Muscle layer of colon (tissue), 2 donors: ENCODE data around the gene ZBTB45.
"Not testable (repeated sequence)": the region's sequence is repeated elsewhere in the genome, so short reads cannot be mapped to it uniquely, and the experiment has no call there.

ENCODE experiments used
- H3K27ac ChIP-seq: one replicate; pipeline ENCODE4 v1.7.0; 2013; ENCODE audit warnings: low read depth, mild to moderate bottlenecking, low read length, moderate library complexity
- H3K27me3 ChIP-seq, 2 donors: one replicate each; pipeline ENCODE4 v1.7.0; 2013; ENCODE audit warnings: low read length in 2 of 2, mild to moderate bottlenecking in 2 of 2; ENCODE audit not compliant: insufficient read depth in 2 of 2, control insufficient read depth in 1 of 2
- H3K36me3 ChIP-seq: one replicate; pipeline ENCODE4 v1.7.0; 2013; ENCODE audit warnings: mild to moderate bottlenecking, low read length; ENCODE audit not compliant: insufficient read depth
- H3K4me1 ChIP-seq: one replicate; pipeline ENCODE4 v1.7.0; 2013; ENCODE audit warnings: mild to moderate bottlenecking, low read length; ENCODE audit not compliant: insufficient read depth
- H3K4me3 ChIP-seq, 2 donors: one replicate each; pipeline ENCODE4 v1.7.0; 2013; ENCODE audit warnings: low read length in 2 of 2, low read depth in 1 of 2, mild to moderate bottlenecking in 1 of 2, moderate library complexity in 1 of 2
- H3K9ac ChIP-seq: one replicate; pipeline ENCODE4 v1.7.0; 2013; ENCODE audit warnings: low read length
- H3K9me3 ChIP-seq: one replicate; pipeline ENCODE4 v1.7.0; 2013; ENCODE audit warnings: mild to moderate bottlenecking, low read length
- donor health status: abdominal sarcoma.
- donor health status: Adenocarcinoma of cecum.

ZBTB45 gene

GRCh38 chr19:58475714-58476497 is 43.7 kb downstream of the ZBTB45 start, which contains the start of gene ZNF446:
ZNF446 (plus strand) TSS chr19:58476352; CDS start chr19:58477219, 867 bp downstream.
- Histone ChIP-seq H3K4me1 (peaks cover 18% of the 10 kb centered on the region), H3K27ac (peak within 1 kb of the TSS; percentile 53), H3K9ac (peak within 1 kb of the TSS; percentile 63), H3K9me3 (no peaks in the 10 kb centered on the region), H3K4me3 (peak within 1 kb of the TSS; percentile 39 to 88), H3K27me3 (no peaks in the 10 kb centered on the region), H3K36me3 (peaks cover 28% of the 10 kb centered on the region)

GRCh38 chr19:58474997-58475713 is 44.5 kb downstream of the ZBTB45 start:
- peak overlapping the region; percentile 63 for H3K9ac ChIP-seq
- peaks cover 23% of the 10 kb centered on the region for H3K36me3 ChIP-seq
- no peaks in the 10 kb centered on the region for H3K9me3 ChIP-seq
- peak overlapping the region; percentile 39 to 88 for H3K4me3 ChIP-seq
- H3K4me1 ChIP-seq: peaks cover 18% of the 10 kb centered on the region
- H3K27me3 ChIP-seq: no peaks in the 10 kb centered on the region
- H3K27ac ChIP-seq: peak overlapping the region; percentile 53

GRCh38 chr19:58474291-58474996 is 45.2 kb downstream of the ZBTB45 start:
- Histone ChIP-seq H3K4me1 (peaks cover 18% of the 10 kb centered on the region), H3K27me3 (no peaks in the 10 kb centered on the region), H3K36me3 (peaks cover 29% of the 10 kb centered on the region), H3K4me3 (no peak overlapping the region), H3K27ac (no peak overlapping the region), H3K9me3 (no peaks in the 10 kb centered on the region), H3K9ac (no peak overlapping the region)

- H3K4me3 ChIP-seq: no peak overlapping the region
- no peaks in the 10 kb centered on the region for H3K27me3 ChIP-seq
- H3K36me3 ChIP-seq: peaks cover 31% of the 10 kb centered on the region
- no peaks in the 10 kb centered on the region for H3K9me3 ChIP-seq
- H3K4me1 ChIP-seq: peaks cover 18% of the 10 kb centered on the region
- no peak overlapping the region for H3K27ac ChIP-seq
- no peak overlapping the region for H3K9ac ChIP-seq
Observed at GRCh38 chr19:58473775-58474174, 45.8 kb downstream of the ZBTB45 start.

- Histone ChIP-seq H3K4me1 (peaks cover 20% of the 10 kb centered on the region), H3K4me3 (no peak overlapping the region), H3K27me3 (no peaks in the 10 kb centered on the region), H3K9me3 (no peaks in the 10 kb centered on the region), H3K9ac (no peak overlapping the region), H3K36me3 (peaks cover 26% of the 10 kb centered on the region), H3K27ac (no peak overlapping the region)
Observed at GRCh38 chr19:58471736-58472135, 47.9 kb downstream of the ZBTB45 start.

- H3K9ac ChIP-seq, H3K4me3 ChIP-seq, H3K27me3 ChIP-seq, H3K9me3 ChIP-seq, H3K27ac ChIP-seq: not testable (repeated sequence)
- H3K4me1 ChIP-seq: peaks cover 23% of the 10 kb centered on the region
- peaks cover 26% of the 10 kb centered on the region for H3K36me3 ChIP-seq
Observed at GRCh38 chr19:58470837-58471543, 48.6 kb downstream of the ZBTB45 start.

- Histone ChIP-seq H3K9me3 (no peaks in the 10 kb centered on the region), H3K4me1 (peaks cover 15% of the 10 kb centered on the region), H3K36me3 (peaks cover 26% of the 10 kb centered on the region), H3K4me3 (no peak overlapping the region), H3K27ac (no peak overlapping the region), H3K27me3 (no peaks in the 10 kb centered on the region), H3K9ac (no peak overlapping the region)
Observed at GRCh38 chr19:58469241-58470013, 50.2 kb downstream of the ZBTB45 start.

GRCh38 chr19:58468216-58468839 is 51.3 kb downstream of the ZBTB45 start:
- H3K4me3 ChIP-seq: peak overlapping the region in 1 of 2 donors; percentile 70
- H3K9ac ChIP-seq: no peak overlapping the region
- H3K27ac ChIP-seq: no peak overlapping the region
- peaks cover 15% of the 10 kb centered on the region for H3K4me1 ChIP-seq
- peaks cover 26% of the 10 kb centered on the region for H3K36me3 ChIP-seq
- no peaks in the 10 kb centered on the region for H3K27me3 ChIP-seq
- H3K9me3 ChIP-seq: no peaks in the 10 kb centered on the region

GRCh38 chr19:58466760-58467589 is 52.6 kb downstream of the ZBTB45 start, which contains the start of gene ZNF324:
ZNF324 (plus strand) TSS chr19:58467080; CDS start chr19:58469186, 2,106 bp downstream.
- H3K4me3 ChIP-seq: peak within 1 kb of the TSS; percentile 70 to 81
- H3K4me1 ChIP-seq: peaks cover 15% of the 10 kb centered on the region
- no peaks in the 10 kb centered on the region for H3K27me3 ChIP-seq
- H3K9me3 ChIP-seq: no peaks in the 10 kb centered on the region
- H3K27ac ChIP-seq: peak within 1 kb of the TSS; percentile 84
- H3K36me3 ChIP-seq: peaks cover 14% of the 10 kb centered on the region
- H3K9ac ChIP-seq: peak within 1 kb of the TSS; percentile 33
